Loucy (cell line): ENCODE results near the gene XKR7.

Experiments used
- EZH2phosphoT487 ChIP-seq: fragments of 200-600 bp; IDR thresholded peaks from 2 replicates; pipeline ENCODE4 v1.6.1; 2018; ENCODE audit warnings: antibody characterized with exemption, mild to moderate bottlenecking, moderate library complexity, borderline replicate concordance
- TF ChIP-seq, protein P1 (sequence below): fragments of 200-600 bp; sonication (generic); conservative IDR thresholded peaks from 2 replicates; pipeline ENCODE4 v1.5.1; 2014; ENCODE audit warnings: mild to moderate bottlenecking, antibody characterized with exemption, low read length

DNA sequence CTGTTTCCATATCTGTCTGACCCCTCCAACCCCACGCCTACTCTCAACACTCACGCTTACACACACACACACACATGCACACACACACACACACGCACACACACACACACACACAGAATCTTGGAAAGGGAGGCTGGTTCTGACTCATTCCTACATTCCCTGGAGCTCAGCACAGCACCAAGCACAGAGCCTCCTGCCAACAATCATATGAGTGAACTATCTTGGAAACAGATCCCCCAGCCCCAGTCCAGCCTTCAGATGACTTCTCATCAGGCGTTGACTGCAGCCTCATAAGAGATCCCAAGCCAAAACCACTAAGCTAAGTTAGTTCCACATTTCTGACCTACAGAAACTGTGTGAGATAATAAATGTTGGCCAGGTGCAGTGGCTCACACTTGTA is 70.0 kb downstream of the XKR7 start:
- TF ChIP-seq, protein P1, sequence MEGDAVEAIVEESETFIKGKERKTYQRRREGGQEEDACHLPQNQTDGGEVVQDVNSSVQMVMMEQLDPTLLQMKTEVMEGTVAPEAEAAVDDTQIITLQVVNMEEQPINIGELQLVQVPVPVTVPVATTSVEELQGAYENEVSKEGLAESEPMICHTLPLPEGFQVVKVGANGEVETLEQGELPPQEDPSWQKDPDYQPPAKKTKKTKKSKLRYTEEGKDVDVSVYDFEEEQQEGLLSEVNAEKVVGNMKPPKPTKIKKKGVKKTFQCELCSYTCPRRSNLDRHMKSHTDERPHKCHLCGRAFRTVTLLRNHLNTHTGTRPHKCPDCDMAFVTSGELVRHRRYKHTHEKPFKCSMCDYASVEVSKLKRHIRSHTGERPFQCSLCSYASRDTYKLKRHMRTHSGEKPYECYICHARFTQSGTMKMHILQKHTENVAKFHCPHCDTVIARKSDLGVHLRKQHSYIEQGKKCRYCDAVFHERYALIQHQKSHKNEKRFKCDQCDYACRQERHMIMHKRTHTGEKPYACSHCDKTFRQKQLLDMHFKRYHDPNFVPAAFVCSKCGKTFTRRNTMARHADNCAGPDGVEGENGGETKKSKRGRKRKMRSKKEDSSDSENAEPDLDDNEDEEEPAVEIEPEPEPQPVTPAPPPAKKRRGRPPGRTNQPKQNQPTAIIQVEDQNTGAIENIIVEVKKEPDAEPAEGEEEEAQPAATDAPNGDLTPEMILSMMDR: no peak
- TF ChIP-seq EZH2phosphoT487: no peak
